NCI-H2196 (cell line): ENCODE measurements around the gene ACTL7A.
A peak's percentile ranks its signal among the peaks of the same experiment; 100 is the strongest.
"Not testable (repeated sequence)": the region's sequence is repeated elsewhere in the genome, so short reads cannot be mapped to it uniquely, and the experiment has no call there.

Experiments used
- DNase-seq: peaks from one replicate; lab custom pipeline; 2025; ENCODE audit not compliant: unreplicated experiment; lab: John Stamatoyannopoulos, UW

ACTL7A gene

GRCh38 chr9:108861997-108862396 is at the start of gene ACTL7A:
ACTL7A (plus strand) TSS chr9:108862266; CDS start chr9:108862323, 57 bp downstream.
- DNase-seq, result no peak

- no peak for DNase-seq
Measured at GRCh38 chr9:108812396-108813025, 49.6 kb upstream of the ACTL7A start.

- DNase-seq, result peak; percentile 57
Measured at GRCh38 chr9:108813951-108814601, 48.0 kb upstream of the ACTL7A start.

- DNase-seq, result no peak
Measured at GRCh38 chr9:108815156-108815555, 46.9 kb upstream of the ACTL7A start.

GRCh38 chr9:108816037-108816436 is 46.0 kb upstream of the ACTL7A start:
- DNase-seq, result no peak

GRCh38 chr9:108823829-108824228 is 38.2 kb upstream of the ACTL7A start:
- no peak for DNase-seq

GRCh38 chr9:108830272-108830671 is 31.8 kb upstream of the ACTL7A start:
- no peak for DNase-seq

GRCh38 chr9:108831496-108832178 is 30.4 kb upstream of the ACTL7A start:
- no peak for DNase-seq

GRCh38 chr9:108832179-108832500 is 29.9 kb upstream of the ACTL7A start:
- DNase-seq, result no peak

GRCh38 chr9:108834959-108835665 is 27.0 kb upstream of the ACTL7A start:
- no peak for DNase-seq

- DNase-seq, result no peak
Measured at GRCh38 chr9:108835831-108836230, 26.2 kb upstream of the ACTL7A start.

GRCh38 chr9:108836319-108836718 is 25.7 kb upstream of the ACTL7A start:
- DNase-seq, result no peak

- DNase-seq, result no peak
Measured at GRCh38 chr9:108836781-108837180, 25.3 kb upstream of the ACTL7A start.

- DNase-seq, result no peak
Measured at GRCh38 chr9:108837530-108837929, 24.5 kb upstream of the ACTL7A start.

- no peak for DNase-seq
Measured at GRCh38 chr9:108838017-108838416, 24.0 kb upstream of the ACTL7A start.

- DNase-seq, result not testable (repeated sequence)
Measured at GRCh38 chr9:108839561-108839960, 22.5 kb upstream of the ACTL7A start.

GRCh38 chr9:108842610-108843295 is 19.3 kb upstream of the ACTL7A start:
- DNase-seq, result no peak

- DNase-seq, result no peak
Measured at GRCh38 chr9:108844391-108844790, 17.7 kb upstream of the ACTL7A start.

- DNase-seq, result no peak
Measured at GRCh38 chr9:108844856-108845255, 17.2 kb upstream of the ACTL7A start.

- DNase-seq, result no peak
Measured at GRCh38 chr9:108845507-108845906, 16.6 kb upstream of the ACTL7A start.

- DNase-seq, result no peak
Measured at GRCh38 chr9:108845947-108846346, 16.1 kb upstream of the ACTL7A start.
